GM18519 (cell line): ENCODE data around the gene ZFP36L2.
A peak's percentile ranks its signal among the peaks of the same experiment; 100 is the strongest.

Source experiments
- ATAC-seq: cut with Tn5 transposase; IDR thresholded peaks from one replicate; pipeline ENCODE4 v1.9.1; 2021; ENCODE audit warnings: mild to moderate bottlenecking, moderate library complexity; ENCODE audit not compliant: unreplicated experiment, low FRiP score

The ZFP36L2 gene

DNA sequence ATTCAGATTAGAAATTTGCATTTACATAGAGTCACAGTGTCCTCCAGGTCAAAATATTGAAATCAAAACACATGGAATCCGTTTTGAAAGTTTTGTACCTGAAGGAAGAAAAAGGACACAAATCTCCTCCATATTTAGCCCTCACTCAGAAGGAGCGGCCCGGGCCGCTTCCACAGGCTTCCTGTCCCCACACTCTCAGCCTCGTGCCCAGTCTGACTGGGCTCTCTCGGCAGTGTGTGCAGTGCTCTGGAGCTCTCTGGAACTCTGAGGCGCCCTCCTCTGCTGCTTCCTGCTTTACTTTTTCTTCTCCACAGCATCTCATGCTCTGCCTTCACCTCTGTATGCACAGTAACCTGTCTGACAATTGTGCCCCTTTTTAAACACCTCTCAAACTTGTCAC lies 22.2 kb upstream of the ZFP36L2 start:
- no peak for ATAC-seq

DNA sequence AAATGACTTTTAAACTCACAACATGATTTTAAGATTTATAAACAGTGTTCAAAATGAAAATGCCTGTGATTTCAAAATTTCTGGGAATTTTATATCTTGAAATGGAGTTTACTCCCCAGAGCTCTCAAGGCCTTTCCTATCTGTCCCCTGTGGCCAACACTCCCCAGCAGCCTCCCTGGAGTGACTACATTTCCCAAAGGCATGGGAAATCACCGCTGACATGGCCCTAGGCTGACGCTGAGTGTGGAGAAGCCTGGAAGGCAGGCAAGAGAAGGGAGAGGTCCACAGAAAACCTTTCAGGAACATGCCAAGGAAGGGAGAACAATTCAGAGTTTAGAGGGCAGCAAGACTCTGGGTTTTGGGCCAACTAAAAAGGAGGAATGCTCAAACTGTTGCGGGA lies 20.2 kb upstream of the ZFP36L2 start:
- ATAC-seq: no peak

DNA sequence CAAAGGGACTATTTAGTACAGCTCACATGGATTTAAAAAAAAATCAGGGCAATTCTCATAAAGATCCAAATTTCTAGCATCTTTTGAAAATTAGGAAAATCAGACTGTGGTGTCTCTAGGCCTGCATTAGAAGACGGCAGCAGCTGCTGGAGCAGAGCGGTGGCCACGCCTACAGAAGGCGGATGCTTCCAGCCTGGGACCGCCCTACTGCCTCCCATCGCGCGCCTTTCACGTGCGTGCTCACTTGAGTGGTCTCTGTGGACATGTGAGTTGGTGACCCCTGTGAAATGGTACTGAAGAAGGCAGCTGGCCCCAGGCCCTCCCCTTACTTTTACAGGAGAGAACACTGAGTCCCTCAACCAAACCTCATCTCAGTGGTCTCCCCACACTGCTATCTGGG lies 15.2 kb upstream of the ZFP36L2 start:
- ATAC-seq: no peak

DNA sequence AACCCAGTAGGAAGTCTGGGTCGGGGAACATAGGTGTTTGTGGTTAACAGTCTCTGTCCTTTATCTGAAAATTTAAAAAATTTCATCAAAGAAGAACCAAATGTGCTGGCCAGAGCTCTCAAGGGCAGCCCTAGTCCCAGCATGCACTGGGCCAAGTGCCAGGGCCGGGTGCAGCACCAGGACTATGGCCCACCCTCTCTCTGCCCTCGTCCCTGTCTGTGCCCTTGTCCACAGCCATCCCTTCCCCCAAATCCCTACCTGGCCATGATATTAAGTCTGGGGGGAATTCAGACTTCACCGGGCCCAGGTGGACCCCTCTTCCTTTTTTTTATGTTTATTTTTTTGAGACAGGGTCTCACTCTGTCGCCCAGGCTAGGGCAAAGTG lies 14.4 kb upstream of the ZFP36L2 start:
- no peak for ATAC-seq

DNA sequence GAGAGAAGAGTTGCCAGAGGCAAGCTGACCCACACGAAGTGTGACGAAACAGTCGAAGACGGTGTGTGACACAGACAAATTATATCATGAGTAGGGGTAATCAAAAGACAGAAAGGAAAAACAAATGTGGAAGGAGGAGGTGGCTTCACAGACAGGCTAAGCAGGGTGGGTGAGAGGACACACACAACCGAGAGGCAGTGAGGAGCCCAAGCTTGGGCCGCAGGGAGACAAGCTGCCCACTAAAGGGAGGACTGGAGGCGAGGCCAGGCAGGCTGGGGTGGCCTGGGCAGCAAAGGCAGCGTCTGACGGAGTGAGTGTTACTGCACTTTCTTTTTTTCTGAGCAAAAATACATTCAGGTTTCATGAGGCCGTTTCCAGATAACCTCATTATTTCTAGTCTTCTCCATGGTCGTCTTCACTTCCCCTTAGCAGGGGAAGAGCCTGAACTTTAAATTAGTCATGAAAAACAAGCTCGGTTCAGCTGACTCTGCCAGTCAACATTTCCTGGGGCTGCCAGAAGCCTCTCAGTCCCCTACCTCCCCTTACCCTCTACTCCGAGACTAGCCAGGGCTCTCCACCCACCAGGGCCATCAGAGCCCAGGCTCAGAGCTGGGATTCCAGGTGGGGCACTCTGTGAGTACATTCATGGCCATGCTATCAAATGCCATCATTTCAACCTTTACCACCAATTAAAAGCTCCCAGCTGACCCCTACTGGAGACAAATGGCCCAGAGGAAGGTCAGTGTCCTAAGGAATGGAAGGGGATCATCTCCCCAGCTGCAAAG lies 13.8 kb upstream of the ZFP36L2 start:
- ATAC-seq: no peak

DNA sequence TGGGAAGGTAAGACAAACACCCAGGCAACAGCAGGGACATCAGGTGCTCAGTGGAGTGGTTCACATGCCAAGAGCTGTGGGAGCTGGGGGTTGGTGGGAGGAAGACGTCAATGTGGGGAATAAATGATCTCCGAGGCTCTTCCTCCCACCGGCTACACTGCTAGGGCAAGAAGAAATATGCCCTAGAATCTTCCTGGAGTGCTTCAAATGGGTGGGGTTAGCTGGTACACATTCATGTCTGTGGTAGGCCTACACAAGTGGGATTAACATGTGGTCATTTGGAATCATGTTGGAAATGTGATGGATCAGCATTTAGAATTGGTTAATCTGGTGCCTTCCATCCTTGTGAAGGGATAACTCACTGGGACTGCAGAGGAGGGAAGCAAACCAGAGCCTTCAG lies 12.4 kb upstream of the ZFP36L2 start:
- ATAC-seq: no peak

DNA sequence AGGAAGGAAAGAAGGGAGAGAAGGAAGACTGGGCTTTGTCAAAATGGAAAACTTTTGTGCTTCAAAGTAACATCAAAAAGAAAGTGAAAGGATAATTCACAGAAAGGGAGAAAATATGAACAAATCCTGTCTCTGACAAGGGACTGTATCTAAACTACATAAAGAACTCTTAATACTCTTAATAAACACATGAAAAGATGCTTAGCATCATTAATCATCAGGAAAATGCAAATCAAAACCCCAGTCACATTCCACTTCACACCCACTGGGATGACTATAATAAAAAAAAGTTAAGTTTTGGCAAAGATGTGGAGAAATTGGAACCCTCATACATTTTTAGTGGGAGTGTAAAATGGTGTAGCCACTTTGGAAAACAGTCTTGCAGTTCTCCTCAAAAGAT lies 11.8 kb upstream of the ZFP36L2 start:
- ATAC-seq: no peak

DNA sequence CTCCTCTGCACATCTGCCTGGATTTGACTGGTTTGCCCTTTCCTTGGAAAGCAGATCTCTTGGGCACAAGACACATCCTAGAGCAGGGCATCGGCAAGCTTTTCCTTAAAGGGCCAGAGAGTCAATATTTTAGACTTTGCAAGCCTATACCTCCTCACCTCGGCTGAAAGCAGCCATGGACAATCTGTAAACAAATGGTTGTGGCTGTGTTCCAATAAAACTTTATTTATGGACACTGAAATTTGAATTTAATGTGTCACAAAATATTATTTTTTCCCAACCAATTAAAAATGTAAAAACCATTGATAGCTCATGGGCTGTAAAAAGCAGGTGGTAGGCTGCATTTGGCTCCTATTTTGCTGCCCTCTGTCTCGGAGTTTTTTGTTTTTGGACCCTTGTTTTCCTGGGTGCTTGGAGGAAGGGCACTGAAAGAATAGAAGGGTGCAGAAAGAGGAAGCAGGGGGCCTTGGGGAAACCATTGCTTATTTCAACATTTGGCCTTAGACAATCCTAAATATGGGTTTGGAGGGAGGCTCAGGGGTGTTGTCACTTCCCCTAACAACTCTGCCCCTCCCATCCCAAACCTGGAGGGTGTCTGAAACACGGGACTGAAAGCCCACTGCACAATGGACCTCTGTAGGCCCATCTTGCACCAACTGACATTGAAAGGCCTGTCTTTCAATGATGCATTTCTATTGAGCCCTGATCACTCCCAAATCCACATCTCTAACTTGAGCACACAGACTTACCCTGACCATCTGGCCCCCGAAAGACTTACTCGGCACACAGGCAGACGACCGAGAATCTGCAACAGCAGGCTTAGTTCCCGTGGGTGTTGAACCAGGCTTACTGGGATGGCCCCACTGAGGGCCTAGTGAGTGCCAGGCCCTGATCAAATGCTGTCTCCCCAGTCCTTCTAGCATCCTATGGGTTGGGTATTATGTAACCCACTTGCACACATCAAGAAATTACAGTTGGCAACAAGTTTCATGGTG lies 7.1 kb upstream of the ZFP36L2 start:
- no peak for ATAC-seq

DNA sequence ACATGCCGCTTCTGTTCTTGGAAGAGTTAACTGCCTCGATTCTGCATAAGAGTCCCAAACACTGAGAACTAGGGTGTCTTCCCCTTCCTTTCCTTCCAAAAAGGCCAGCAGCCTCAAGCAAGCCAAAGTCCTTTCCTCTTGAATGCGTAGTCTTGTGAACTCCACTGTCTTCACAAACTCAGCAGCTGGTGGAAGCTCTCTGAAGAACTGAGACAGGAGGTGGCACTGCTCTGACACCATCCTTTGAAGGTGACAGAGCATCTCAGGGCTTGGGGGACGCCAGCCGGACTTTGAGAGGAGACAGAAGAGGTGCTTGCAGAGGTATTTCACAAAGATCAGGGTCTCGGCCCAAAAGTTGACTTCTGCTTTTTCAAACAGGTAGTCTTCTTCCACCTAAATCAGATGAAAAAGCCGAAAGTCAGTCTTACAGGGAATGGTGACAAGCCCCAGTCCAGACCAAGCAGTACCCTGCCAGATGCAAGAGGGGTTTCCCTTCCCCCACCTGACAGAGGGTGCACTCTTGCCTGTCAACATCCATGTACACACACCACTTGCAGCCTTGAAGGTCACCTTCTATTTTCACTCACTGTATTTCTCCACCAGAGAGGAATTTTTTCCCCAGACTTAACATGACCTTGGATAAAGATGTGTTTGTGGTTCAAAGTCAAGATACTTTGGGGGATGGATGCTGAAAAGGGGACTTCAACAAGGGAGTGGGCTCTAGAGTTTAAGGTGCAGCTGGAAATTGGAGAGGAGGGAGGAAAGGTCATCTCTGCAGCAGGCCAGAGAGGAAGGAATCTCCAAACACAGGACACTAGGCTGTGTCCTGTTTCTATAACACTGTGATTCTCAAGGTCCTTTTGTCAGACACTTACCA lies 4.8 kb upstream of the ZFP36L2 start:
- no peak for ATAC-seq

DNA sequence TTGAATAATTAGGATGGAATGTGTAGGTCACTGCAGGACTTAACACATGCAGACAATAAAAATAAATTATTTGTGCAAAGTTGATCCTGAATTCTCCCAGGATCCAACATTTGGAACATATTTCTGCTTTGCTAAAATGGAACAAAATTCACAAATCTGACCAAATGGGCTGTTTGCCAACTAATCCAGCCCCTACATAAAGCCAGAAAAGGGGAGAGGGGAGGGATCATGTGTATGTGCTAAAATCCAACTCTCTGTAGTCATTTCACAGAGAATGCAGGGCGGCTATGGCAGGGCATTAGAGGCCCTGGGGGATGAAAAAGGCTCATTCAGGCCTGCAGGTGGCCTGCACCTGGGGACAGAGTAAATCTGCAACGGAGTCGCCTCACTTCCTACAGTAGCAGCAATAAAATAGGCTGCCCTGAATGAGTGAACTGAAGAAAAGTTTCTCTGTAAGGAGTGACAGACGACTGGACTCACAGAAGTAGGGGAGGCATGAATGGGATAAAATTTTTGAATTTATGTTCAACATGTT lies 4.0 kb upstream of the ZFP36L2 start:
- ATAC-seq: no peak

DNA sequence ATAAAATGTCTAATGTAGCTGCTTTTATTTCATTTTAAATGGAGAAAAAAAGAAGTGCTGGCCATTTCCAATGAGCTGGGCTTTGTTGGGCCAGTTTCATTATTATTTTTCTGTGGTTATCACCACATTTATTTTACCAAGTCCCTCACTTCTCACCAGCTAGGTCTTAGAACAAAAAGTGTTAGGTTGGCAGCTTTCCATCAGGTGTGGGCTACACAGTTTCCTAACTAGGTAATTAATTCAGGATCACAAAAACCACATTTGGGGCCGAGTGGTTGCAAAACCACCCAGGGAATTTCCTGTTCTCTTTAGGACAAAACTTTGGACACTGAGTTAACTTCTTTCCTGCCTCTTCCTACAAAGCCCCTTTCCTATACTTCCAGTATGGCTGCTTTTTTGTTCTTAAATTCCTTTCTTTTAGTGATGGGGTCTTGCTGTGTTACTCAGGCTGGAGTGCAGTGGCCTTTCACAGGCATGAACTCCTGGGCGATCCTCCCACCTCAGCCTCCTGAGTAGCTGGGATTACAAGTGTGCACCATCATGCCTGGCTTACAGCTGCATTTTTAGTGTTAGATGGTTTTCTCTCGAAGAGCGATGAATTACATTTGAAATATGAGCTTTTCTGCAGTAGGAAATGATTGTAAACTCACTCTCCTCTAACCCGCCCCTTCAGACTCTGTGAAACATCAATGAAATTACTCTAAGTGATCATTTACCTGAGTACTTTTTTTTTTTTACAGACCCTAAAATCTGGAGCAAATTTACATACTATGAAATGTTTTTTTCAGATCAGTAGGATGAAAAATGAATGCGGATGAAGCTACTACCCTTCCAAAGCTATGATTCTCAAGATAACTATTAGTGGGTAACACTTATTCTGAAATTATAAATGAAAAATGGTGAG lies 2.6 kb upstream of the ZFP36L2 start:
- no peak for ATAC-seq

DNA sequence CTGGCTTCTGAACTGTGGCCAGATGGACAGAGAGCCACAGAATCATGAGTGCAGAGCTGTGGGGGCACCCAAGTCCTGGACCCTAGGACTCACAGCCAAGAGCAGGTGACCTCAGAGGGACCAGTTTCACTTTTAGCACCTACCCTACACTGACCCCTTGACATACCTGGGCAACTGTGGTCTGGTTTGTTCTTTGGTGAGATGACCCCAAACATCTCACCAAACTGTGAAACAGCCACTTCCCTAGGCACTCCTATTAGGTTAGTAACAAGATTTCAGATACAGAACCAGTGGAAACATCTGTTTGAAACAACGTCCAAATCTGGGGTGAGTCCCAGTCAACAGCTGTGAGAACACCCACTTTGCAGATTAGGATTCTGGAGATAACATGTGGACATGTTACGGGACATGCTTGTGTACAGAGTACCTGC lies 1.9 kb upstream of the ZFP36L2 start:
- no peak for ATAC-seq

DNA sequence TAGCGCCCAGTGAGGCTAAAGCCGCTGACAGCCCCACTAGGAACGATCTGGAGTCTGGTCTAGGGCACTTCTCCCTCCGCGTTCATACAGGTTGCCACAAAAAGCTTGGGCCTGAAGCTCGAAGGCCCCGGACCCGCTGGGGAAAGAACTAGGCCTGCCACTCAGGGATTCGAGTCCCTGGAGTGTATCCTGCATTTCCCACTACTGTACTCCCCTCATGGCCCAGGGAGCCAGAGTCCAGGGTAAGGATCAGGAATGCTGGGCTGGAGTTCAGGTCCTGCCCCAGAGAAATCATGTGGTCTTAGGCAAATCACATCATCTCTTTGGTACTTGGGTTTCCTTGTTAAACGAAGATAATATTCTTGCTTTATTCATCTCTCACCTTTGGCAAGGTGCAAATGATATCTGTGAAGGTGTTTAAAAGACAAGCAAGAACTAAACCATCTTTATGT lies 1.4 kb upstream of the ZFP36L2 start:
- ATAC-seq: no peak

DNA sequence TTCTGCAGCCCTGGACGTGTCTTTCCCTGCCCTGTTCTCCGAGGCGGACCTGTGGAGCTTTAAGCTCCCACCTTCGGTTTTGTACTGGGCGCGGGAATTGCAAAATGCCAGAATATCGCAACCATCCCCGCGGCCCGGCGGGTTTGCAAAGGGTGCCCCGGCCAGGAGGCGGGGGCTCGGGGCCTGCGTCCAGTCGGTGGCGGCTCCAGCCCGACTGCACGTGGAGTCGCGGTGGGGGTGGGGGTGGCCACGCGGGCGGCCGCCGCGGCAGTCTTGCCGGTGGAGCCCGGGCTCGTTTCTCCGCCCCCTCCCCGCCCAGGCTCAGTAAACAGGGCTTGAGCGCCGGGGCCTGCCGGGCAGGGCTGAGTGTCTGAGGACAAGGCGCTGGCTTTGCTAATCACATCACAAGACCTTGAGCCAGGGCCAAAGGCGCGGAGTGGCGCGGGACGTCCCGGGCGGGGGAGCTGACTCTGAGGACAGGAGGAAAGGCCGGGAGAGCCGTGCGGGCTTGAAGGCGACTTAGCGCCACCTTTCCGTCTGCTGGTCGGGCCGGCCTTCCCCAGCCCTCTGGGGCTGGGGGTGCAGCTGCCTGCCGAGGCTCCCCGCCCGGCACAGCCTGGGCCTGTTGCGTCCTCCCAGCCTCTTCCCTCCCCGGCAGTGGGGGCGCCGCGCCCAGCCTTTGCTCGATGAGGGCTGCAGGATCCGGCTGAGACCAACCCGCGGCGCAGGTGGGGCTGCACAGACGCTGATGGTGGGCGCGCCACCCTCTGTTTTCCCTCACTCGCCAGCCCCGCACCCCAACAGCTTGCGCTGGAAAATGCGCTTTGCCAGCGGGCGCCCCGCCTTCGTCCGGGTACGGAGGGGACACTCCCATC lies 786 bp upstream of the ZFP36L2 start:
- ATAC-seq: peak; percentile 6

DNA sequence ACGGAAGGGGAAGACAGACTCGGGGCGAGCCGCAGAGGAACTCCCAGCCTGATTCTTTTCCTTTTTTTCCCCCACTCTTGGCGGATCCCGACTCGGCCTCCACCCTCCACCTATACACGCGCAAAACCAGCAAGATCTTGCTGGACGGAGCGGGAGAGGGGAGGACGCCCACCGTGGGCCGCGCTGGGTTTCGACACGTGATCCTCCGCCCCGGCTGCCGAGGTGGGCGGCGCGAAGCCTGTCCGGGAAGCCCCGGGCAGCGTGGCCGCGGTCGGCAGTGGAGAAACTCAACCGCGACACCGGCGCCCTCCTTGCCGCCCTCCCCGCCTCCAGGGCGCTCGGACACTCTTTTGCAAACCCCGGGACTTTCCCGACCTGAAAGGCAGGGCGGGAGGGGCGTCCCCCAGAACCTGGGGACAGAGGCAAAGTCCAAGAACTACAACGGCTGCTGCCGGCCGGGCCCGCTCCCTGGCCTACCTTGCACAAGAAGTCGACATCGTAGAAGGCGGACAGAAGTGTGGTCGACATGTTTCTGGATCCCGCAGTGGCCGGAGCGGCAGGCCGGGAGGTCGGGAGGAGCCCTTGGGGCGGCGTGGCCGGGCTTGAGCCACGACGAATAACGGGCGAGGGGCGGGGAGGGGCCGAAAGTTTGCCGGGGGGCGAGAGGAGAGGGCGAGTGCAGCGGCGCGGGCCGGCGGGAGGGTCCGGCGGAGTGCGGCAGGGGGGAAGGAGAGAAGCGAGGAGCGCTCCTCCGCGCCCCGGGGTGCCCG lies 433 bp downstream of the ZFP36L2 start:
- ATAC-seq: peak; percentile 16

DNA sequence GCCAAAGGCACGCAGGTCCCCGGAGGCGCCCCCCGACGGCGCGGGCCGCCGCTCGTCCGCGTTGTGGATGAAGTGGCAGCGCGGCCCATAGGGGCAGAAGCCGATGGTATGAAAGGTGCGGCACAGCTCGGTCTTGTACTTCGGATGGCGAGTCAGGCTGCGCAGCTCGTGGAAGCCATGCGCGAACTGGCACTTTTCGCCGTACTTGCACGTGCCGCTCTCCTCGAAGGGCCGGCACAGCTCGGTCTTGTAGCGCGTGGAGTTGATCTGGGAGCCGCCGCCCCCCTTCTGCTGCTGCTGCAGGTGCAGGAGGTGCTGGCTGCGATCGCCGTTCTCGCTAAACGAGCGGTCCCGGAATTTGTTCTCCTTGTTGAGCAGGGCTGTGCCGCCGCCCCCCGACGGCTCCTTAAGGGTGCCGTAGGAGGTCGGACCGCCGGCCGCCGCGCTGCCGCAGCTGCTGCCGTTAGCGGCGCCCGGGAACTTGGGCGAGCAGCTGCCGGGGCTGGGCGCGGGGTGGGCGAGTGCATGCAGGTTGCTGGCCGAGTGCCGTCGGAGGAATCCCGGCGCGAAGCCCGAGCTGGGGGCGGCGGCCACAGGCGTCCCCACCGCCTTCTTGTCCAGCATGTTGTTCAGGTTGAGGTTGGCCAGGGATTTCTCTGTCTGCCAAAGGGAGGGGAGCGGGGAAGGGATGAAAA lies 1.2 kb downstream of the ZFP36L2 start:
- no peak for ATAC-seq

DNA sequence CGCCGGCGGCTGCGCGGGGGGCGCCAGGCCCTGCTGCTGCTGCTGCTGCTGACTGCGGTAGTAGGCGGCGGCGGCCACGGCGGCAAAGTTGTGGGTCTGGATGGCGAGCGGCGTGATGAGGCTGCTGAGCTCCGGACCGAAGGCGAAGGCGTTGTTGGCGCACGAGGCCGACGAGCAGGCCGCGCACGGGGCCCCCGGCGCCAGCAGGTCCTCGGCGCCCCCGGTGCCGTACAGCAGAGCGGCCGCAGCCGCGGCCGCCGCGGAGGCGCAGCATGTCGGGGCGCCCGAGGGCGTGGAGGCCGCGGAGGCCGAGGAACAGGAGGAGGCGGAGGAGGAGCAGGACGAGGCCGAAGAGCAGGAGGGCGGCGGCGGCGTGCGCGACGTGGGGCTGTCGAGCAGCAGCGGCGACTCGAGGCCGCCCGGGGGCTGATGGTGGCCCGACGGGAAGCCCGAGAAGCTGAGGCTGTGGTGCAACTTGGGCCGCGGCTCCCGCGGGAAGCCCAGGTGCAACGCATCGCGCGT lies 1.8 kb downstream of the ZFP36L2 start:
- ATAC-seq: no peak
